Ammon's horn (tissue), 1 donor: ENCODE data around the gene IL4R.

Source experiments
- DNase-seq: peaks from one replicate; pipeline ENCODE4 v3.0.0-alpha.2; 2016; ENCODE audit warnings: low spot score

The IL4R gene

DNA sequence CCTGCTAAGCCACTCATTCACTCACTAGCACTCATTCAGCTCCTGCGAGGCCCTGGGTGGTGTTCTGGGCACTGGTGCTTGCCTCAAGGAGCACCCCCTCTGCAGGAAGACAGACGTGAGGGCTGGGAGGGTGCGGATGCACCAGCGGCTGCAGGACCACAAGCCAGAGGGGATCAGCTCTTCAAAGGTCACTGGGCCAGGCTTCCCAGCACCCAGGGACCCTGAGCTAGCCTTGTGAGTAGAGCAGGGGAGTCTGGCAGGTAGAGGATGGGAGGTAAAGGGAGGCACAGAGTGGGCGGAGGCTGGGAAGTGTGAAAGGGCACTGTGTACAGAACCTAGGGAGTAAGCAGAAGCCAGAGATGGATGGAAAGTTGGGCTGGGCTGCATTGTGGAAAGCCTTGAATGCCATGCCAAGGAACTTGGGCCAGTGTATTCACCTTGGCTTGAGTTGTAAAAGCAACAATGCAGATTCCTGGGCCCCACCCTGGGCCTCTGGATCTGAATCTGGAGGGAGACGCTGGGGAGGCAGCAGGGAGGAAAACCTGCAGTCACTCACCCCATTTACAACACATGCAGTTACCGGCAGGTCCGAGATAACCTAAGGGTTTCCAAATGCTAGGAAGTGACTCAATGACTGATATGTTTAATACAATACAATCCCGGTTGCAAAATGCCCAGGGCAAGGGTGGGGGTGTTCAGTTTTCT lies 1.7 kb downstream of the IL4R start:
- no peak for DNase-seq

DNA sequence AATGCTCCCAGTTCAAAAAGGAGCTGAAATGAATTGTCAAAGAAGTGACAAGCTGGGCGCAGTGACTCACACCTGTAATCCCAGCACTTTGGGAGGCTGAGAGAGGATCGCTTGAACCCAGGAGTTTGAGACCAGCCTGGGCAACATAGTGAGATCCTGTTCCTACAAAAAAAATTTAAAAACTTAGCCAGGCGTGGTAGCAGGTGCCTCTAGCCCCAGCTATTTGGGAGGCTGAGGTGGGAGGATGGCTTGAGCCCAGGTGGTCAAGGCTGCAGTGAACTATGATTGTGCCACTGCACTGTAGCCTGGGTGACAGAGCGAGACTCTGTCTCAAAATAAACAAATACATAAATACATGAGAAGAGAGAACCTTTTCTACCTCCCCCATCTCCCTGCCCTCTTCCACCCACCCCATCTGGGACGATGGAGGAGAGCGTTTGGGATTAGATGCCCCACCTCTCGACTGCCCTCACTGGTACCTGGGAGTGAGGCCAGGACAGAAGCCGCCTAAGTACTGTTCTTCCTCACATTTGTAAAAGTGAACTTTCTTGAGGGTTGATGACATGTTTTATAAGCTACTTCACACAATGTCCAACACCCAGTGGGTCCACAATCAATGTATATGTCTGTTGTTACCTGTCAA lies 2.4 kb downstream of the IL4R start:
- DNase-seq, result no peak

GRCh38 chr16:27317320-27317719 lies 3.5 kb downstream of the IL4R start:
- DNase-seq, result no peak

DNA sequence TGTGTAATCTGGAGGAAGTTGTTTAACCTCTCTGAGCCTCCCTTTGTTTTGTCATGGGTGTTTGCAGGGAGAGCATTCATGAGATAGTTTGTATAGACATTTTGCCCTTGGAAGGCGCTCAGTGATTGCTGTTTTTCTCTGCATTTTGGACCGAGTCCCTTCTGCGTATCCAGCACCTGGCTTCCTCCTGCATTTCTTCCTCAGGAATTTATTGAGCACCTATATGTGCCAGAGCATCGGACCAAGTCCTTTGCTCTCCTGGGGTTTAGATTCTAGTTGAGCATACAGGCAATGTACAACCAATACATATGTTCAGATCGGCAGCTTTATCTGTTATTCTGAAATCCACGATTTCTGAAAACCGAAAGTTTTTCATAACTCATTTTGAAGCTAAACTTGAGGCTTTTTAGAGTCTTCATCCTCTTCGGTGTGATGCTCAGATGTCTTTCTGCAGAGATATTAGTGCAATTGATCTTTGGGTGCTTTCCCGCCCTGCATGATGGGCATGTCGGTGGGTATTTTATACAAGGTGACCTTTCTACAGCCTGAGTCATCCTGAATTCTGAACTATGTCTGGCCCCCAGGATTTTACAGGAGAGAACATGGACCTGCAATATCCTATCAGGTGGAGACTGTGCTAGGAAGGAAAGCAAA lies 4.1 kb downstream of the IL4R start:
- DNase-seq, result no peak

DNA sequence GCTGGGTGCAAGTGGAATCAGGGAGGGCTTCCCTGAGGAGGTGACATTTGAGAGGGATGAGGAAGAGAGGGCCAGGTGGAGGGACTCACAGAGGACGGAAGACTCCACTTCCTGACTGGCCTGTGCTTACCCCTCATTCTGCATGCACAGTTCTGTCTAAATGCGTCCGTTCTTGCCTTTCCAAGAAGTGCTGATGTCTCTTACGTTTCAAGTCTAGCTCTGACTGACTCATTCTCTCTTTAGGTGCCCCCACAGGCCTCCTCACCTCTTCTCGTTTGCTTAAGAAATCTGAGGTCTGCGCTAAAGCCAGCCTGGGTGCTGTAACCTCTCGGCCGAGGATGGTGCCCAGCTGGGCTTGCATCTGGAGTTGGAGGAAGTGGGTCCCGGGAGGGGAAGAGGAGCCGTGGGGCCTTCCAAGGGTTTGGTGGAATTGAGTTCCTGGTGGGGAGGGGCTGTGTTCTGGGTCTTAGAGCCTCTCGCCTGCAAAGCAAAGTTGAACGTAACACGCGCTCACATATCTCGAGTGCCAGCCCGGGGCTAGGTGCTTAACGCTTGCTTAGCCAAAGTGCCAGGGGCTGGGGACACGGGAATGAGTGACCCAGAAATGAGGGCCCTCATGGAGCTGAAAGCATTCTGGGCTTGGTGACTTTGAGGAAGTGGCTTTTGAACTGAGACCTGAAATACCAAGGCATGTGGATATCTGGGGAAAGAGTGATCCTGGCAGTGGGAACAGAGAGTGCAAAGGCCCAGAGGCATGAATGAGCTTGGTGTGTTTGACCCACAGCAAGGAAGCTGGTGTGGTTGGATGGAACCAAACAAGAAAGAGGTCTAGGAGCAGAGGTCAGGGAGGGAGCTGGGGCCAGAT lies 4.8 kb downstream of the IL4R start:
- peak; percentile 56 for DNase-seq

DNA sequence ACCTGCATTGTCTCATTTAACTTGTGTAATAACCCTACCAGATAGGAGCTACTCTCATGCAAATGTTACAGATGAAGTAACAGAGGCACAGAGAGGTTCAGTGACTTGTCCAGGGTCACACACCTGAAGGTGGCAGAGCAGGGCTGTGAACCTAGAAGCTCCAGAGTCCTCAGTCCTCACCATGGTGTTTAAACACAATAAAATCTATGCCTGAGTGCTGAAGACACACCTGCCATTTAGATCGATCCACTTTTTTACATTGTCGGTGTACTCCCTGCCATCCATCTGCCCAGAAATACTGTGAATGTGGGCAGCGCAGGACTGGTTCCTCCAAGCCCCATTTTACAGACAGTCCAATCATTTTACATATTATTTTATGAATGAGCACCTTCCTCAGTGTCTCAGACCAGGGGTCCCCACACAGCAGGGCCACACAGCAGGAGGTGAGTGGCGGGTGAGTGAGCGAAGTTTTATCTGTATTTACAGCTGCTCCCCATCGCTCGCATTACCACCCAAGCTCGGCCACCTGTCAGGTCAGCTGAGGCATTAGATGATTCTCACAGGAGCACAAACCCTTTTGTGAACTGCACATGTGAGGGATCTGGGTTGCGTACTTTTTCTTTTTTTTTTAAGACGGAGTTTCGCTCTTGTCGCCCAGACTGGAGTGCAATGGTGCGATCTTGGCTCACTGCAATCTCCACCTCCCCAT lies 5.6 kb downstream of the IL4R start:
- DNase-seq, result no peak

- no peak for DNase-seq
Observed at GRCh38 chr16:27320261-27321012, 6.7 kb downstream of the IL4R start.

GRCh38 chr16:27321013-27321915 lies 7.5 kb downstream of the IL4R start:
- DNase-seq, result no peak

- no peak for DNase-seq
Observed at GRCh38 chr16:27322858-27323780, 9.3 kb downstream of the IL4R start.

DNA sequence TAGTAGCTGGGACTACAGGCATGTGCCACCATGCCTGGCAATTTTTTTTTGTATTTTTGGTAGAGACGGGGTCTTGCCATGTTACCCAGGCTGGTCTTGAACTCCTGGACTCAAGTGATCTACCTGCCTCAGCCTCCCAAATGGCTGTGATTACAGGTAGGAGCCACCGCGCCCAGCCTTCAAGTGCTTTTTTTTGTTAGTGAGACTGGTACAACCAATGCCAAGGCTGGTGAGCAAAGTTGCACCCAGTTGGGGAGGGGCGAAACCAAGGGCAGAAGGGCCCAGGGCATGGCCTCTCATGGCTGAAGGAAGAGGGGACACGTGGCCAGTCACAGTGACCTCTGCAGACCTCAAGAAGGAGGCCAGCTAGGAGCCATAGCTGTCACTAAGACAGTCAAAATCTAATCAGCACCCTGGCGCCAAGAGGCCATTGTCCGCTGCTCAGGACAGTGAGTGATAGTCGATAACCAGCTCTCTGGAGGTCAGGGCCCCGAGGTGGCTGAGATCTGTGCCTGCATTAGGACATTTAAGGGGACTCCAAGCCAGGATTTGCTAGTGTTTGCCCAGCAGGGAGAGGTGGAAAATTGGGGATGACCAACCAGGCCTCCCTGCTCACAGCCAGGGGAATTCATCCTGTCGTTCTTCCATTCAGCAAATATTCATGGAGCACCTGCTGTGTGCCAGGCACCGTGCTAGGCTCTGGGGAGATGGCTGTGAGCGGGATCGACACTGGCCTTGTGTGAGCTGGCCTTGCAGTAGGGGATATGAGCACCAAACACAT lies 10.2 kb downstream of the IL4R start:
- no peak for DNase-seq

- DNase-seq, result no peak
Observed at GRCh38 chr16:27324851-27325301, 11.1 kb downstream of the IL4R start.

DNA sequence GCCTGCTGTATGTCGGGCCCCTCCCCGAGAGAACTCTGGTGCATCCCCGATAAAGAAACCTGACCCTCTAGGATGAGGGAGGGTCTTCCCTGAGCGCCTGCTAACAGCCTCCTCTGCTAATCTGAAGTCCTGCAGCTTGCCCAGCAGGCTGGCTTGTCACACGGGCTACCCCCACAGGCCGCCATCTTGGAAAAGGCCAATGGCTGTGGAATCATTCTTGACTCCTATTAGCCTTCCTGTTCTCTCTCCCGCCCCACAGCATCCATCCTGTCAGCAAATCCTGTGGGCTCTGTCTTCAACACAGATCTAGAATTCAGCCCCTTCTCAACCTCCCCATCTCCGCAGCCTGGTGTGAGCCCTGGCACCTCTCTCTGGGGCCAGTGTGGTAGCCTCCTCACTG lies 12.0 kb downstream of the IL4R start:
- no peak for DNase-seq

DNA sequence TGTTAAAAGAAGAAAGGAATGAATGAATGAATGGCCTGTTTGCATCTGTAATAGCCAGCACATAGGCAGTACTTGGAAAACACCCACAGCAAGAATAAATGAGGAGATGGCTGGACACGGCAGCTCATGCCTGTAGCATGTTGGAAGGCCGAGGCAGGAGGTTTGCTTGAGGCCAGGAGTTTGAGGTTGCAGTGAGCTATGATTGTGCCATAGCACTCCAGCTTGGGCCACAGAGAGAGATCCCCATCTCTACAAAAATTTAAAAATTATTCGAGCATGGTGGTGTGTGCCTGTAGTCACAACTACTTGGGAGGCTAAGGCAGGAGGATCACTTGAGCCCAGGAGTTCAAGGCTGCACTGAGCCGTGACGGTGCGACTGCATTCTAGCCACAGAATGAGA lies 12.5 kb downstream of the IL4R start:
- no peak for DNase-seq

DNA sequence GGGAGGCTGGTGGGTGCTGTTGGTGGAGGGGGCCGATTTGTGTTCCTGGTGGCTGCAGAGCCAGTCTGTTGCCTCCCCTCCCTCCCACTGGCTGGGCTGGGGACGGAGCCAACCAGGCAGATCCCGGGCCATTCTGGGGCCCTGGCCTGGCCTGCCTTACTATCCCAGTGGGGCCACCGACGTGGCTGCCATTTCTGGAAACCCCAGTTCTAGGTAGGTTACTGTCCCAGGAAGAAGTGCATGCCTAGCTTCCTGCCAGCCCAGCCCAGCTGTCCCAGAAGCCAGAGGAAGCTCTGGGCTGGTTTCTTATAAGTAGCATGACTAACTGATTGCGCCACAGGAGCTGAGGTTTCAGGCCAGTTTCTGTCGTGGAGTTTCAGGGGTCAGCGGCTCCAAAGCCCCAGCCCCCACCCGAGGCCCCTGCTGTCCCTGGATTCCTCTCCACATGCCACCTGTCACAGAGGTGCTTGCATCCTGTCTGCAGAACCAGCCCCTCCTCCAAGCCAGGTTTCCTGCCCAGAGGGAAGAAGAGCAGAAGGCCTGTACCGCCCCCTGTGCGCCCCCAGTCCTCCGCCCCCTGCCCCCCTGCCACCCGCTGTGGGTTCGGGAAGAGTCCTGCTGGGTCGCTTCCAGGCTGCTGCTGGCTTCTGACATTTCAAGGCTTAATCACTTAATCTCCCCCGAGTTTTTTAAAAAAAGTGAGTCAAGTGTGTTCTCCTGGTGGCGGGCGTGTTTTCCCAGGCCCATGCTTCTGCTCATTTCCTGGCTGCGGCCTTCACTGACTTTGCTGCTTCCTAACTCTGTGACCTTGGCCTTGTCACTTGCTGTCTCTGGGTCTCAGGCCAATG lies 13.2 kb downstream of the IL4R start:
- DNase-seq, result peak; percentile 62

DNA sequence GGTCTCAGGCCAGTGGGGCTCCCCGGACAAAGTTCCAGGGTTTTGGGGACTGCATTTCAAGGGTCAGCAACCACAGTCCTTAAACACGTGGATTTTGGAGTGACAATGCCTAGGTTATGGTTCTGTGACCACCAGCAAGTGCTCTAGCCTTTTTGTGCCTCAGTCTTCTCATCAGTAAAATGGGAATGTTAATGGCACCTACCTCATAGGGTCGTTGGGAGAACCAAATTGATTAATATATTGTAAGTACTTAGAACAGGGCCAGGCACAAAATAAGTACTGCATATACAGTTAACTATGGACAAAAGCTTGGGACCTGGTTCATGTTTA lies 13.8 kb downstream of the IL4R start:
- DNase-seq, result no peak

DNA sequence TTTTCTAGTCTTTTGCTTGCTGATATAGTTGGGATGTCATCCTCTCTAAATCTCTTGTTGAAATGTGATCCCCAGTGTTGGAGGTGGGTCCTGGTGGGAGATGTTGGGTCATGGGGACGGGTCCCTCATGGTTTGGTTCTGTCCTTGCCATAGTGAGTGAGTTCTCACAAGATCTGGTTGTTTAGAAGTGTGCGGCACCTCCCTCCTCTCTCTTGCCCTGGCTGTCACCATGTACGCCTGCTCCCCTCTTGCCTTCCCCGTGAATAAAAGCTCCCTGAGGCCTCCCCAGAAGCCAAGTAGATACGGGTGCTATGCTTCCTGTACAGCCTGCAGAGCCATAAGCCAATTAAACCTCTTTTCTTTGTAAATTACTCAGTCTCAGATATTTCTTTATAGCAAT lies 15.2 kb downstream of the IL4R start:
- no peak for DNase-seq
